GM21786 (cell line): ENCODE data around the gene POLR3E.
"Not testable (repeated sequence)": the region's sequence is repeated elsewhere in the genome, so short reads cannot be mapped to it uniquely, and the experiment has no call there.

ENCODE experiments used
- ATAC-seq: cut with Tn5 transposase; IDR thresholded peaks from one replicate; pipeline ENCODE4 v1.9.1; 2021; ENCODE audit not compliant: unreplicated experiment

POLR3E gene

GRCh38 chr16:22333457-22333994, 36.3 kb downstream of the POLR3E start:
- no peak for ATAC-seq

GRCh38 chr16:22335668-22336246, 38.5 kb downstream of the POLR3E start:
- ATAC-seq, result no peak

GRCh38 chr16:22336581-22336980, 39.4 kb downstream of the POLR3E start:
- ATAC-seq, result no peak

- no peak for ATAC-seq
Observed at GRCh38 chr16:22337045-22337444, 39.8 kb downstream of the POLR3E start.

- ATAC-seq, result no peak
Observed at GRCh38 chr16:22337849-22338635, 40.8 kb downstream of the POLR3E start.

GRCh38 chr16:22340945-22341344, 43.7 kb downstream of the POLR3E start:
- ATAC-seq, result no peak

GRCh38 chr16:22342082-22342481, 44.9 kb downstream of the POLR3E start:
- no peak for ATAC-seq

- ATAC-seq, result no peak
Observed at GRCh38 chr16:22346483-22346882, 49.3 kb downstream of the POLR3E start.

GRCh38 chr16:22347100-22347820, 50.1 kb downstream of the POLR3E start:
- ATAC-seq, result no peak

- no peak for ATAC-seq
Observed at GRCh38 chr16:22348291-22348690, 51.1 kb downstream of the POLR3E start.

GRCh38 chr16:22351017-22351416, 53.8 kb downstream of the POLR3E start:
- not testable (repeated sequence) for ATAC-seq

GRCh38 chr16:22352140-22352539, 54.9 kb downstream of the POLR3E start:
- ATAC-seq, result no peak

- ATAC-seq, result no peak
Observed at GRCh38 chr16:22352723-22353122, 55.5 kb downstream of the POLR3E start.

GRCh38 chr16:22353191-22353919, 56.1 kb downstream of the POLR3E start:
- peak; percentile 47 for ATAC-seq

- ATAC-seq, result no peak
Observed at GRCh38 chr16:22353933-22354541, 56.8 kb downstream of the POLR3E start.

GRCh38 chr16:22355487-22355908, 58.3 kb downstream of the POLR3E start:
- ATAC-seq, result no peak

GRCh38 chr16:22356930-22357634, 59.9 kb downstream of the POLR3E start:
- ATAC-seq, result no peak

GRCh38 chr16:22357635-22357971, 60.4 kb downstream of the POLR3E start:
- ATAC-seq, result no peak

- ATAC-seq, result no peak
Observed at GRCh38 chr16:22358000-22358399, 60.8 kb downstream of the POLR3E start.

GRCh38 chr16:22359679-22360078, 62.5 kb downstream of the POLR3E start:
- ATAC-seq, result no peak
